Ascending aorta (tissue), 2 donors: ENCODE results near the gene PDE6G. TPM values are rescaled to one million over a fixed set of nuclear protein-coding genes. Genes with fewer than 3 reads are reported as not detected.

Experiments
- DNase-seq, 2 donors: peaks; one replicate each; pipeline ENCODE4 v3.0.0-alpha.2; 2019; ENCODE audit warnings: low spot score in 2 of 2
- H3K27ac ChIP-seq, 2 donors: fragments of 200-600 bp; sonication (generic); one replicate each; pipeline ENCODE4 v1.5.1; 2016 to 2017; ENCODE audit warnings: mild to moderate bottlenecking in 1 of 2
- H3K27me3 ChIP-seq: fragments of 200-600 bp; sonication (generic); one replicate; pipeline ENCODE4 v1.5.1; 2017
- H3K36me3 ChIP-seq, 2 donors: fragments of 200-600 bp; sonication (generic); one replicate each; pipeline ENCODE4 v1.5.1; 2016
- H3K4me1 ChIP-seq, 2 donors: fragments of 200-600 bp; sonication (generic); one replicate each; pipeline ENCODE4 v1.5.1; 2016 to 2017; ENCODE audit warnings: mild to moderate bottlenecking in 1 of 2
- H3K4me3 ChIP-seq, 2 donors: fragments of 200-600 bp; sonication (generic); one replicate each; pipeline ENCODE4 v1.5.1; 2016 to 2017; ENCODE audit warnings: mild to moderate bottlenecking in 1 of 2
- H3K9me3 ChIP-seq, 2 donors: fragments of 200-600 bp; sonication (generic); one replicate each; pipeline ENCODE4 v1.5.1; 2016
- intact Hi-C: fragments of 100-400 bp; cut with DNase I; formaldehyde crosslinking; loops from one replicate; pipeline ENCODE4 v1.15.1; 2023
- total RNA-seq: library from RNA; depleted of rRNA; stranded (reverse); fragments of >200 nt; gene quantifications from one replicate; pipeline ENCODE4 v1.1.0, GENCODE V29; 2016
- TF ChIP-seq, protein P1 (sequence below), 3 experiments: fragments of 200-600 bp in 2 of 3; fragments of 450-650 bp in 1 of 3; sonication (generic) in 2 of 3; IDR thresholded peaks; one replicate each; pipeline ENCODE4 v1.5.1; 2016 to 2019; ENCODE audit warnings: antibody characterized with exemption in 3 of 3, mild to moderate bottlenecking in 1 of 3, moderate library complexity in 1 of 3

The PDE6G gene
- total RNA-seq, 1 donor from 2014 or later = not detected

DNA sequence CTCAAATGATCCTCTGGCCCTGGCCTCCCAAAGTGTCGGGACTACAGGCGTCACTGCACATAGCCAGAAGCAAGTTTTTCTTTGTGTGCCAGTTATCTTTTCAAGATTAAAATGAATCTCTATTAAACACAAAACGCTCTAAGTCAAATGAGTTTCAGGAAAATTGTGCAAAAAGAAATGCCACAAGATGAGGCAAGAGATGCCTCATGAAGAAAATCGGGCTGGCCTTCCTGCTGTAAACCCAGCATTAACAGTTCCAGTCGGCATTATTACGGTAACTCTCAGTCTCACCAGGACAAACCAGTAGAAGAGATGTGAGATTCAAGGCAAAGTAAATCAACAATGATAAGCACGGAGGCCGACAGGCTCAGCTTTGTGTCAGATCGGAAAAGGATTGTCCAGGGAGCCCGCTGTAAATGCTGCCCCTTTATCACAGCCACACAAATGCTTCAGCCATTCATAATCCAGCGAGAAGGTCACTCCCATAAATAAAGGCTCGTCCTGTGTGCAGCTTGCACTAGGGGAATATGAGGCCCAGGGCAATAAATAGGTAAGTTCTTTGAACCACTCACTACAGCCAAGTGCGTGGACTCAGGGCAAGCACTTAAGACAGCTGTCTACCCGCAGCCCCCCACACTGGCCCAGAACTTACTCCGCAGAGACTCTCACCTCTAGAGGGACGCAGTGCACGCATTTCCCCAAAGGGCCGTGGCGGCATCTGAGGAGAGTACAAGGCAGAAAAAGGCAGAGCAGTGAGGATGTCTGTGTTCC is 46.6 kb downstream of the PDE6G start:
- intact Hi-C loops = no loop called here
- peaks cover 62 to 72% of the 10 kb centered on the region in 2 donors for H3K36me3 ChIP-seq

DNA sequence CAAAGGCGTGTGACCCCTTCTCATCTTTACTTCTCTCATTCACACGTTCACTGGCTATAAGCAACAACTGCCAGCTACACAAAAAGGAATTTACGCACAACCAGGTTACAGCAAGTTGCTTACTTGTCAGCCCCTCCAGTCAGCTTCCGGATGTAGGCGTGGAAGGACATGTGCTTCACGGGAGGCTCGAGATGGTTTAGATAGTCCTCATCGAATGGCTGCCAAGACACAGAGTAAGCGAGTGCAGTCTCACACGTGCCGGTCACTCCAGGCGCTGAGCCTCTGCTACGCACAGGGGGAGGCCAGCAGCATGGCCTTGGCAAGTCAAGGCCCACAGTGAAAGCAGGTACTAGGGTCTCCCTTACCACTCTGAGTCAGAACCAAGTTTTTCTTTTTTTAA is 47.7 kb downstream of the PDE6G start:
- Histone ChIP-seq H3K4me3 (no peak overlapping the region), H3K36me3 (peaks cover 73 to 83% of the 10 kb centered on the region in 2 donors), H3K9me3 (no peaks in the 10 kb centered on the region), H3K4me1 (no peaks in the 10 kb centered on the region), H3K27me3 (no peaks in the 10 kb centered on the region), H3K27ac (no peak overlapping the region)
- intact Hi-C loops = no loop called here
- TF ChIP-seq, protein P1, sequence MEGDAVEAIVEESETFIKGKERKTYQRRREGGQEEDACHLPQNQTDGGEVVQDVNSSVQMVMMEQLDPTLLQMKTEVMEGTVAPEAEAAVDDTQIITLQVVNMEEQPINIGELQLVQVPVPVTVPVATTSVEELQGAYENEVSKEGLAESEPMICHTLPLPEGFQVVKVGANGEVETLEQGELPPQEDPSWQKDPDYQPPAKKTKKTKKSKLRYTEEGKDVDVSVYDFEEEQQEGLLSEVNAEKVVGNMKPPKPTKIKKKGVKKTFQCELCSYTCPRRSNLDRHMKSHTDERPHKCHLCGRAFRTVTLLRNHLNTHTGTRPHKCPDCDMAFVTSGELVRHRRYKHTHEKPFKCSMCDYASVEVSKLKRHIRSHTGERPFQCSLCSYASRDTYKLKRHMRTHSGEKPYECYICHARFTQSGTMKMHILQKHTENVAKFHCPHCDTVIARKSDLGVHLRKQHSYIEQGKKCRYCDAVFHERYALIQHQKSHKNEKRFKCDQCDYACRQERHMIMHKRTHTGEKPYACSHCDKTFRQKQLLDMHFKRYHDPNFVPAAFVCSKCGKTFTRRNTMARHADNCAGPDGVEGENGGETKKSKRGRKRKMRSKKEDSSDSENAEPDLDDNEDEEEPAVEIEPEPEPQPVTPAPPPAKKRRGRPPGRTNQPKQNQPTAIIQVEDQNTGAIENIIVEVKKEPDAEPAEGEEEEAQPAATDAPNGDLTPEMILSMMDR (IDR thresholded peaks at IDR 0.05) = no peak
- DNase-seq = no peak

More for the DNA sequence above, 46.6 kb downstream of the PDE6G start:
- Histone ChIP-seq H3K4me1 (peaks cover 0 to 4% of the 10 kb centered on the region in 2 donors), H3K4me3 (no peak overlapping the region), H3K9me3 (no peaks in the 10 kb centered on the region), H3K27ac (no peak overlapping the region), H3K27me3 (no peaks in the 10 kb centered on the region)
- TF ChIP-seq, protein P1 (IDR thresholded peaks at IDR 0.05) = no peak
- no peak for DNase-seq

DNA sequence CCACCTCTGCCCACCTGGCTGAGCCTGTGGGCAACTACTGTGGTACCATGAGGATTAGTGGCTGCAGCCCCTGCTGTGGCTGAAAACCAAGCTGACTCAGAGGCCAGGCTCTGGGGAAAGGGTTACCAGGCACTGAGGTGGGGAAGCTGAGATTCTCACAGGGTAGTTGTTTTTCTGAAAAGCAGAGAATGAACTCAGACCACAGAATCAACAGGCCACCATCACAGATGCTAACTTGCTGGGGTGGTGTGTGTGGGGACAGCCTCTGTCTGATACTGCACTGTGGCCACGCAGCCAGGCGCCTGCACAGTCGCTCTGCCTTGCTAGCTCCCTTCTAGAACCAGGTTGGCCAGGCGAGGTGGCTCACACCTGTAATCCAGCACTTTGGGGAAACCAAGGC is 48.3 kb downstream of the PDE6G start:
- no peak overlapping the region for H3K4me3 ChIP-seq
- TF ChIP-seq, protein P1 (IDR thresholded peaks at IDR 0.05) = no peak
- no peaks in the 10 kb centered on the region for H3K4me1 ChIP-seq
- H3K36me3 ChIP-seq = peaks cover 79 to 87% of the 10 kb centered on the region in 2 donors
- no peaks in the 10 kb centered on the region for H3K27me3 ChIP-seq
- DNase-seq = no peak
- H3K27ac ChIP-seq = no peak overlapping the region
- H3K9me3 ChIP-seq = no peaks in the 10 kb centered on the region
- intact Hi-C loops = no loop called here

DNA sequence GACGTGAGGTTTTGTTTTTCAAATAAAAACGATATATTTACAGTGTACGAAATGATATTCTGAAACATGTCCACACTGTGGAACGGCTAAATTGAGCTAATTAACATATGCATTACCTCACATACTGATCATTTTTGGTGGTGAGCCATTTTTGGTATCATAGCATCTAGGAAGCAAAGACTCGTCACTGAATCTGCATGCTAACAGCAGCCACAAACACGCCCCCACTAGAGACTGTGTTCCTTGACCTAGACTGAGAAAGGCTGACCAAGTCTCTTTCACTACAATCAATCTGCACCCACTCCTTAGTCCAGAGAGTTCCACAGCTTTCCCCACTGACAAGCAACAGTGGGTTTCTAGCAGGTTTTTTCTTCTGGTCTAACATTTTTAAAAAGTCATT is 48.9 kb downstream of the PDE6G start:
- Histone ChIP-seq H3K4me3 (no peak overlapping the region), H3K4me1 (no peaks in the 10 kb centered on the region), H3K27ac (no peak overlapping the region), H3K9me3 (no peaks in the 10 kb centered on the region), H3K27me3 (no peaks in the 10 kb centered on the region), H3K36me3 (peaks cover 78 to 85% of the 10 kb centered on the region in 2 donors)
- DNase-seq = no peak
- intact Hi-C loops = no loop called here
- TF ChIP-seq, protein P1 (IDR thresholded peaks at IDR 0.05) = no peak

DNA sequence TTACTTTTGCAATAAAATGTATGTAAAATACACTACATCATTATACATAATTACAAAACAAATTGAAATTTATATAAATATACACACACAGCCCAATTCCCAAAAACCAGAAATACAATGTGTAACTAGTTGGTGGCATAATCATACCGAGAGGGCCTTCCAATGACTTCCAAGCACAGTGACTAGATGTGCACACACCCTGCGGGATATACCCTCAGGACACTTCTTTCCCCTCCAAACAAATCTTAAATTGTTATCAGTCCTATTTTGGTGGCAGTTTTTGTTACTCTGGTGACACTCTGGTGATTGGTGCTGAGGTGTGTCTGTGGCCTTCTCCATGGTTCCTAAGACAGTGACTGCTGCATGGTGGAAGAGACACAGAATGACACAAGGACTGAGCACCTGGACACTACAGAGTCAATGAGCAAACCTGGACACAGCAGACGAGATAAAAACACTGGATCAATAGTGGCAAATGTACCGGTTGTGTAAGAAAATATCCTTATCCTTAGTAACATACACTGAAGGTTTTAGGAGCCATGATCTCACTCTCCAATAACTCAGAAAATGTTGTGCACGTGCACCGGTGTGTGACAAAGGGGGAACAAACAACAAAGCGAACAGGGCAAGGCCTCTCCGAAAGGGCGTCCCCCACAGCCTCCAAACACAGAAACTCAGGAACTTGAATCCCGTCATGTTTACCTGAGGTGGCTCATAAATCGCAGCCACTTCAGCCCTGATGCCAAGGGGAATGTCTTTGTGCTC is 52.3 kb downstream of the PDE6G start:
- DNase-seq = no peak
- no peak overlapping the region for H3K27ac ChIP-seq
- intact Hi-C loops = no loop called here
- peaks cover 4 to 7% of the 10 kb centered on the region in 2 donors for H3K4me1 ChIP-seq
- TF ChIP-seq, protein P1 (IDR thresholded peaks at IDR 0.05) = no peak
- H3K36me3 ChIP-seq = peaks cover 54 to 57% of the 10 kb centered on the region in 2 donors
- no peak overlapping the region for H3K4me3 ChIP-seq
- H3K27me3 ChIP-seq = no peaks in the 10 kb centered on the region
- H3K9me3 ChIP-seq = no peaks in the 10 kb centered on the region
